ENCODE measurements around the gene LEF1. TPM values are rescaled to one million over a fixed set of nuclear protein-coding genes. Genes with fewer than 3 reads are reported as not detected.

The LEF1 gene
- total RNA-seq, 5 donors from 2014 or later (not counting 1 experiment from before 2014, with no cell fraction given): 412 to 776 (median 500) TPM

- Histone ChIP-seq H3K27me3 (replicated peaks in 1 of 2; ENCODE audit: control insufficient read depth in 2 of 2, extremely low read depth in 1 of 2, insufficient read depth in 2 of 2, low read length in 1 of 2) (no peaks in the 10 kb centered on the region), H3K4me1 (ENCODE audit: control insufficient read depth in 1 of 2, extremely low read depth in 1 of 2, insufficient read depth in 2 of 2, low read length in 2 of 2) (peaks cover 55 to 60% of the 10 kb centered on the region in 2 experiments), H3K36me3 (ENCODE audit: control insufficient read depth in 2 of 2, extremely low read depth in 1 of 2, insufficient read depth in 1 of 2, low read length in 1 of 2) (peaks cover 3 to 11% of the 10 kb centered on the region in 2 donors), H3K4me3 (ENCODE audit: control insufficient read depth in 1 of 2, extremely low read depth in 1 of 2, low read length in 1 of 2) (no peak overlapping the region), H3K27ac (ENCODE audit: low read length) (no peak overlapping the region), H3K9me3 (no peaks in the 10 kb centered on the region)
- Mint-ChIP-seq H3K27me3 (no peaks in the 10 kb centered on the region), H3K4me3 (peak overlapping the region in 1 of 3 donors; percentile 16), H3K4me1 (peaks cover 71 to 85% (median 83%) of the 10 kb centered on the region in 3 donors), H3K36me3 (peaks cover 14% of the 10 kb centered on the region), H3K9me3 (no peaks in the 10 kb centered on the region), H3K27ac (peak overlapping the region; percentile 23 to 52)
- ChIA-PET CTCF (interaction anchor here (0.6 to 2.1 kb wide), 5 partner anchors 11 to 1474 kb away, joined by 3 to 7 read pairs (median 3); no protein-coding TSS in a partner anchor), POLR2A (no interaction called here)
- DNase-seq (no peak), ATAC-seq (replicated peaks in 1 of 4) (no peak)
Measured at GRCh38 chr4:108033348-108033747, 135.4 kb downstream of the LEF1 start.

DNA sequence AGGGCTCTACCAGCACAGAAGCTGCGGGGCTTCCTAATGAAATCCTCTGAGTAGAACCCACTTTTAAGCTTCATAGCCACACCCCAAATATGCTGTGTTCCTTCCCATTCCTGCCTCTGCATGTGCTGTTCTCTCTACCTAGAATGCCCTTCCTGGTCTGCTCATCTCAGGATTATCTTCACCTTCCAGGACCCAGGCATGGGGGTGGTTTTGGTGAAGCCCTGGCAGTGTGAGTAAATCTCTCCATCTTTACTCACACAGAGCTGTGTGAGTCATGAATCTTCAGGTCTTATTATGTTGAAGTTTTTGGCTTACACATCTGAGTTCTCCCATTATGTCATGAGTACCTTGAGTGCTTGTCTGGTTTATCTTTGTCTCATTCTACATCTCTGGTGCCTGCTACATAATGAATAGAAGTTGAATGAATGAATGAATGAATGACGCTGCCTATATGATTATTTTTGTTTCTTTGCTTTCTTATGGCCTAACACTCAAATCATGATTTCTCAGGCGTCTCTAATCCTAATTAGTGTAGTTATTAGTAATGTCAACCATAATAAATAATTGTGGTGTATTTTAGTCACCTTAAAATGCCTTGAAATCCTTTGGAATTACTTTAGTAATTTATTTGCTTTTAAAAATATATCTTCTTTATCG lies 137.2 kb downstream of the LEF1 start:
- peaks cover 5 to 23% of the 10 kb centered on the region in 2 donors for H3K36me3 ChIP-seq (ENCODE audit: control insufficient read depth in 2 of 2, extremely low read depth in 1 of 2, insufficient read depth in 1 of 2, low read length in 1 of 2)
- POLR2A ChIA-PET: interaction anchor here (0.6 to 0.7 kb wide), 3 partner anchors 17 to 138 kb away, joined by 4 to 5 read pairs (median 4); no protein-coding TSS in a partner anchor
- peaks cover 49 to 50% of the 10 kb centered on the region in 2 experiments for H3K4me1 ChIP-seq (ENCODE audit: control insufficient read depth in 1 of 2, extremely low read depth in 1 of 2, insufficient read depth in 2 of 2, low read length in 2 of 2)
- Mint-ChIP-seq H3K9me3 (no peaks in the 10 kb centered on the region), H3K27ac (peak overlapping the region; percentile 68 to 94), H3K4me1 (peaks cover 62 to 76% (median 70%) of the 10 kb centered on the region in 3 donors), H3K36me3 (peaks cover 27% of the 10 kb centered on the region), H3K27me3 (no peaks in the 10 kb centered on the region), H3K4me3 (no peak overlapping the region)
- DNase-seq (no peak), ATAC-seq (replicated peaks in 1 of 4) (no peak)
- H3K4me3 ChIP-seq (ENCODE audit: control insufficient read depth in 1 of 2, extremely low read depth in 1 of 2, low read length in 1 of 2): no peak overlapping the region
- CTCF ChIA-PET: interaction anchor here (0.6 to 3.0 kb wide), 7 partner anchors 13 to 555 kb away, joined by 3 to 39 read pairs (median 5); no protein-coding TSS in a partner anchor
- H3K9me3 ChIP-seq: no peaks in the 10 kb centered on the region
- H3K27ac ChIP-seq (ENCODE audit: low read length): peak overlapping the region; percentile 9
- WGBS (ENCODE audit: insufficient coverage): no CpG with 5 or more reads among the region's 4 CpGs
- H3K27me3 ChIP-seq (replicated peaks in 1 of 2; ENCODE audit: control insufficient read depth in 2 of 2, extremely low read depth in 1 of 2, insufficient read depth in 2 of 2, low read length in 1 of 2): no peaks in the 10 kb centered on the region

DNA sequence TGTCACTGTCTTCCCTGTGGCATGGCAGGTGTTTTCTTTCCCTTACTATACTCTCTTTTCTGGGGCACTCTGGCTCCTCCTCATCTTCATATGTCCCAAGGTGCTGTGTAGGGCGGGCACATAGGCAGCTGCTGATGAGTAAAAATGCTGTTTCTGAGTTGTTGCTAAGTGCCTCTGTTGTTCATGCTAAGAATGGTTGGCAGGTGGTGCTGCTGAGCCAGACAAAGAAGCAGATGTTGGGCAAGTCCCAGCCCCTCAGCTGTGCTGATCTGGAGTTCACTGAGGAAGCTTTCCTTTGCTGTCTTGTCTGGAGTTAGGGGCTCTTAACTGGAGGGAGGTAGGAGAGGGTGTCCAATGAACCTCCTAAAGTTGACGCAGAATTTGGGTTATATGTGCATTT lies 138.4 kb downstream of the LEF1 start:
- no peaks in the 10 kb centered on the region for H3K9me3 ChIP-seq
- no CpG with 5 or more reads among the region's 2 CpGs for WGBS (ENCODE audit: insufficient coverage)
- H3K36me3 ChIP-seq (ENCODE audit: control insufficient read depth in 2 of 2, extremely low read depth in 1 of 2, insufficient read depth in 1 of 2, low read length in 1 of 2): peaks cover 5 to 29% of the 10 kb centered on the region in 2 donors
- Mint-ChIP-seq H3K9me3 (no peaks in the 10 kb centered on the region), H3K27me3 (no peaks in the 10 kb centered on the region), H3K36me3 (peaks cover 33% of the 10 kb centered on the region), H3K4me1 (peaks cover 52 to 63% (median 58%) of the 10 kb centered on the region in 3 donors), H3K27ac (peak overlapping the region; percentile 87 to 94), H3K4me3 (peak overlapping the region; percentile 21 to 69 (median 46))
- POLR2A ChIA-PET: interaction anchor here (0.6 to 1.0 kb wide), 3 partner anchors 11 to 542 kb away, joined by 3 to 5 read pairs (median 4); no protein-coding TSS in a partner anchor
- H3K27ac ChIP-seq (ENCODE audit: low read length): peak overlapping the region; percentile 52
- ATAC-seq (replicated peaks in 1 of 4) (peak; percentile 81 to 91 (median 82)), DNase-seq (peak; percentile 45 to 85 (median 67))
- peaks cover 40% of the 10 kb centered on the region in 2 experiments for H3K4me1 ChIP-seq (ENCODE audit: control insufficient read depth in 1 of 2, extremely low read depth in 1 of 2, insufficient read depth in 2 of 2, low read length in 2 of 2)
- H3K4me3 ChIP-seq (ENCODE audit: control insufficient read depth in 1 of 2, extremely low read depth in 1 of 2, low read length in 1 of 2): no peak overlapping the region
- CTCF ChIA-PET: interaction anchor here (0.6 to 3.0 kb wide), 21 partner anchors 11 to 542 kb away, joined by 3 to 39 read pairs (median 4); no protein-coding TSS in a partner anchor
- H3K27me3 ChIP-seq (replicated peaks in 1 of 2; ENCODE audit: control insufficient read depth in 2 of 2, extremely low read depth in 1 of 2, insufficient read depth in 2 of 2, low read length in 1 of 2): no peaks in the 10 kb centered on the region

- peaks cover 5 to 28% of the 10 kb centered on the region in 2 donors for H3K36me3 ChIP-seq (ENCODE audit: control insufficient read depth in 2 of 2, extremely low read depth in 1 of 2, insufficient read depth in 1 of 2, low read length in 1 of 2)
- peak overlapping the region; percentile 52 for H3K27ac ChIP-seq (ENCODE audit: low read length)
- H3K36me3 Mint-ChIP-seq: peaks cover 31% of the 10 kb centered on the region
Measured at GRCh38 chr4:108029731-108030130, 139.0 kb downstream of the LEF1 start.

DNA sequence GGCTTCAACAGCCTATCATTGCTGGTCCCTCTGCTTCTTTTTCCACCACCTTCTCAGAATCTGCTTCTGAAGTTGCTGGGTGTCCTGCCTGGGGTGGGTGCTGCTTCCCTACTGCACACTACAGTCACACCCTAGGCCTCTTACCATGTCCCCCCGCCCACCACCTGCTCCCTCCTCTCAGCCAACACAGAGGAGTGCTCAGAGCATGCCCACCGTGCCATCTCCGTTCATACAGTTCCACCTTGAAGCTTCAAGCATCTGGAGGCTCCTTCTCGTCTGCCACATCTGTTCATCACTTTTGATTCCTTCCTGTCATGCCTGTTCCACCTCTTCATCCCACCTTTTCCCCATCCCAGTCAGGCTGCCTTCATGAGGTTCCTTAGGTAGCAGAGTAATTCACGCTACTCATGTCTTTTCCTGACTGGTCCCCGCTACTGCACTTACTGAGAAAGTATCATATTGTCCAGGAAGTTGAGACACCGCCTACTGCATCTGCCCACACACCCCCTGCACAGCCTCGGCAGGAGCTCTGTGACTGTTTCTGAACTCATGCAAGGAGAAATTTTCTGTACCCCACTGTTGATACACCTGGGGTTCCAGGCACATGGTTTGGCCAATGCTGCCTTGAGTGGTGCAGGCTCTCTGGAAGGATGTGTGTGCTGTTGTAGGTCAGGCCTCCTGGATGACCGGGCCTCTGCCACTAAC lies 139.6 kb downstream of the LEF1 start:
- Histone ChIP-seq H3K36me3 (ENCODE audit: control insufficient read depth in 2 of 2, extremely low read depth in 1 of 2, insufficient read depth in 1 of 2, low read length in 1 of 2) (peaks cover 5 to 23% of the 10 kb centered on the region in 2 donors), H3K27me3 (replicated peaks in 1 of 2; ENCODE audit: control insufficient read depth in 2 of 2, extremely low read depth in 1 of 2, insufficient read depth in 2 of 2, low read length in 1 of 2) (no peaks in the 10 kb centered on the region)
- DNase-seq: peak in 18 of 35 experiments; percentile 18 to 53 (median 38)

More at GRCh38 chr4:108029731-108030130, 139.0 kb downstream of the LEF1 start:
- DNase-seq (no peak), ATAC-seq (replicated peaks in 1 of 4) (peak; percentile 1 to 49 (median 36))
- POLR2A ChIA-PET: interaction anchor here (1.0 kb wide), 2 partner anchors 11 to 543 kb away, joined by 3 to 5 read pairs; no protein-coding TSS in a partner anchor
- Mint-ChIP-seq H3K27me3 (no peaks in the 10 kb centered on the region), H3K4me1 (peaks cover 48 to 57% (median 53%) of the 10 kb centered on the region in 3 donors), H3K9me3 (no peaks in the 10 kb centered on the region), H3K4me3 (peak overlapping the region in 1 of 3 donors; percentile 69), H3K27ac (peak overlapping the region; percentile 87 to 94)
- no peaks in the 10 kb centered on the region for H3K9me3 ChIP-seq
- CTCF ChIA-PET: interaction anchor here (0.6 to 3.0 kb wide), 20 partner anchors 10 to 549 kb away, joined by 3 to 39 read pairs (median 4); no protein-coding TSS in a partner anchor
- 77% methylated on average over 5 of the region's 5 CpGs for WGBS (ENCODE audit: insufficient coverage)
- peak overlapping the region in 1 of 2 donors; percentile 19 for H3K4me3 ChIP-seq (ENCODE audit: control insufficient read depth in 1 of 2, extremely low read depth in 1 of 2, low read length in 1 of 2)
- peaks cover 34 to 37% of the 10 kb centered on the region in 2 experiments for H3K4me1 ChIP-seq (ENCODE audit: control insufficient read depth in 1 of 2, extremely low read depth in 1 of 2, insufficient read depth in 2 of 2, low read length in 2 of 2)
- no peaks in the 10 kb centered on the region for H3K27me3 ChIP-seq (replicated peaks in 1 of 2; ENCODE audit: control insufficient read depth in 2 of 2, extremely low read depth in 1 of 2, insufficient read depth in 2 of 2, low read length in 1 of 2)

DNA sequence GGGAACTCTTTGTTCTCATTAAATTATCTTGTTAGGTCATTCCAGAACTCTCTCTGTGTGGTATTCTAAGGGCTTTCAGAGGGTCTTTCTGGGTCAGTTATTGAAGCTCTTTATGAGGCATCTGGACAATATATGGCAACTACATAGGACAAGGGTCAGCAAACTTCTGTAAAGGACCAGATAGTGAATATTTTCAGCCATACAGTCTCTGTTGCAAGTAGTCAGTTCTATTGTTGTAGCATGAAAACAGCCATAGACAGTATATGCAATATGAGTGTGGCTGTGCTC lies 143.9 kb downstream of the LEF1 start:
- H3K9me3 Mint-ChIP-seq: no peaks in the 10 kb centered on the region
- Histone ChIP-seq H3K4me3 (ENCODE audit: control insufficient read depth in 1 of 2, extremely low read depth in 1 of 2, low read length in 1 of 2) (no peak overlapping the region), H3K9me3 (no peaks in the 10 kb centered on the region), H3K27ac (ENCODE audit: low read length) (no peak overlapping the region), H3K27me3 (replicated peaks in 1 of 2; ENCODE audit: control insufficient read depth in 2 of 2, extremely low read depth in 1 of 2, insufficient read depth in 2 of 2, low read length in 1 of 2) (no peaks in the 10 kb centered on the region), H3K36me3 (ENCODE audit: control insufficient read depth in 2 of 2, extremely low read depth in 1 of 2, insufficient read depth in 1 of 2, low read length in 1 of 2) (peaks cover 5 to 37% of the 10 kb centered on the region in 2 donors), H3K4me1 (ENCODE audit: control insufficient read depth in 1 of 2, extremely low read depth in 1 of 2, insufficient read depth in 2 of 2, low read length in 2 of 2) (peaks cover 9 to 12% of the 10 kb centered on the region in 2 experiments)
- POLR2A ChIA-PET: no interaction called here
- peaks cover 44% of the 10 kb centered on the region for H3K36me3 Mint-ChIP-seq
- H3K27ac Mint-ChIP-seq: no peak overlapping the region
- no peak for DNase-seq
- no peak for ATAC-seq (replicated peaks in 1 of 4)
- no peak overlapping the region for H3K4me3 Mint-ChIP-seq
- peaks cover 15 to 24% (median 16%) of the 10 kb centered on the region in 3 donors for H3K4me1 Mint-ChIP-seq
- CTCF ChIA-PET: interaction anchor here in 1 of 2 donors (1.1 kb wide), 1 partner anchor 40 kb away, joined by 3 read pairs; no protein-coding TSS in a partner anchor
- H3K27me3 Mint-ChIP-seq: no peaks in the 10 kb centered on the region

More for the DNA sequence above, 139.6 kb downstream of the LEF1 start:
- Mint-ChIP-seq H3K27me3 (no peaks in the 10 kb centered on the region), H3K27ac (peak overlapping the region; percentile 87 to 94), H3K36me3 (peaks cover 32% of the 10 kb centered on the region), H3K9me3 (no peaks in the 10 kb centered on the region), H3K4me1 (peaks cover 42 to 52% (median 47%) of the 10 kb centered on the region in 3 donors), H3K4me3 (peak overlapping the region; percentile 34 to 69 (median 37))
- no peaks in the 10 kb centered on the region for H3K9me3 ChIP-seq
- peaks cover 30 to 31% of the 10 kb centered on the region in 2 experiments for H3K4me1 ChIP-seq (ENCODE audit: control insufficient read depth in 1 of 2, extremely low read depth in 1 of 2, insufficient read depth in 2 of 2, low read length in 2 of 2)
- ChIA-PET POLR2A (interaction anchor here in 1 of 2 donors (1.0 kb wide), 1 partner anchor 10 kb away, joined by 3 read pairs; no protein-coding TSS in a partner anchor), CTCF (interaction anchor here (0.6 to 3.0 kb wide), 11 partner anchors 9 to 550 kb away, joined by 3 to 39 read pairs (median 4); no protein-coding TSS in a partner anchor)
- 50% methylated on average over 8 of the region's 9 CpGs for WGBS (ENCODE audit: insufficient coverage)
- peak; percentile 70 to 79 (median 74) for ATAC-seq (replicated peaks in 1 of 4)
- peak overlapping the region in 1 of 2 donors; percentile 19 for H3K4me3 ChIP-seq (ENCODE audit: control insufficient read depth in 1 of 2, extremely low read depth in 1 of 2, low read length in 1 of 2)
- H3K27ac ChIP-seq (ENCODE audit: low read length): no peak overlapping the region

Data from T-cell (primary cell).